SKM-1 (cell line): ENCODE measurements around the gene CHKA.

Experiments used
- DNase-seq: peaks from one replicate; lab custom pipeline; 2025; ENCODE audit not compliant: unreplicated experiment; lab: John Stamatoyannopoulos, UW

Gene CHKA

GRCh38 chr11:68121067-68121899 is at the start of gene CHKA:
Gene CHKA, minus strand, starts transcription at chr11:68121388. Its CDS starts 211 bp downstream, at chr11:68121177.
- DNase-seq: peak; percentile 70

GRCh38 chr11:68169442-68169841 is 48.3 kb upstream of the CHKA start:
- DNase-seq: no peak

GRCh38 chr11:68168694-68169093 is 47.5 kb upstream of the CHKA start:
- DNase-seq: no peak

- DNase-seq: no peak
Measured at GRCh38 chr11:68167474-68167873, 46.3 kb upstream of the CHKA start.

GRCh38 chr11:68166969-68167368 is 45.8 kb upstream of the CHKA start:
- DNase-seq: no peak

- DNase-seq: no peak
Measured at GRCh38 chr11:68165601-68166000, 44.4 kb upstream of the CHKA start.

- DNase-seq: no peak
Measured at GRCh38 chr11:68164437-68164836, 43.2 kb upstream of the CHKA start.

- no peak for DNase-seq
Measured at GRCh38 chr11:68163691-68164090, 42.5 kb upstream of the CHKA start.

GRCh38 chr11:68160100-68160695 is 39.0 kb upstream of the CHKA start:
- DNase-seq: no peak

- DNase-seq: no peak
Measured at GRCh38 chr11:68159665-68160064, 38.5 kb upstream of the CHKA start.

- DNase-seq: no peak
Measured at GRCh38 chr11:68159161-68159560, 38.0 kb upstream of the CHKA start.

GRCh38 chr11:68158580-68158979 is 37.4 kb upstream of the CHKA start:
- no peak for DNase-seq

GRCh38 chr11:68153742-68154141 is 32.6 kb upstream of the CHKA start:
- no peak for DNase-seq

- no peak for DNase-seq
Measured at GRCh38 chr11:68150037-68150436, 28.8 kb upstream of the CHKA start.

GRCh38 chr11:68149417-68149816 is 28.2 kb upstream of the CHKA start:
- no peak for DNase-seq

- DNase-seq: no peak
Measured at GRCh38 chr11:68148879-68149278, 27.7 kb upstream of the CHKA start.

GRCh38 chr11:68148071-68148805 is 27.1 kb upstream of the CHKA start:
- DNase-seq: no peak

- no peak for DNase-seq
Measured at GRCh38 chr11:68146704-68147474, 25.7 kb upstream of the CHKA start.

- DNase-seq: no peak
Measured at GRCh38 chr11:68146010-68146540, 24.9 kb upstream of the CHKA start.

- DNase-seq: no peak
Measured at GRCh38 chr11:68145120-68145866, 24.1 kb upstream of the CHKA start.
